Putamen (tissue), 1 donor: ENCODE measurements around the gene HLA-DQB1.

Experiments
- DNase-seq: peaks from one replicate; pipeline ENCODE4 v3.0.0-alpha.2; 2016; ENCODE audit warnings: low spot score

Gene HLA-DQB1

DNA sequence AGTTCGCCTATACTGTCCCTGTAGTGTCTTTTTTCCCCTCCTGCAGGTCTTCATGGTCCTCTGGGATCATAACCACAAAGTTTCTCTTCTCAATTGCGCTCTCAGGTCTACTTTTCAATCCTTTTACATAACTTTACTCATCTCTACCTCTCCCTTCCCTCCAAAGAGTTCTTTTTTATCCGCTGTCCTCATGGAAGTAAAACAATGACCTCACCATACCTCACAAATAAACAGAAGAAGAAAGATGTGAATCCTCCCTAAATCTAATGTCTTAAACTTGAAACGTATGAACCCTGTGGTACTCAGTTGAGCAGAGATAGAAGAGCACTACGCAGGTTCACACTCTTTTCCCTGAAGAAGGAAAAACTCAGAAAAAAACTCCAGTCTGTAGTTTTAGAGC, 41.3 kb downstream of the HLA-DQB1 start:
- no peak for DNase-seq

- DNase-seq = no peak
Measured at GRCh38 chr6:32624565-32624964, 41.9 kb downstream of the HLA-DQB1 start.

DNA sequence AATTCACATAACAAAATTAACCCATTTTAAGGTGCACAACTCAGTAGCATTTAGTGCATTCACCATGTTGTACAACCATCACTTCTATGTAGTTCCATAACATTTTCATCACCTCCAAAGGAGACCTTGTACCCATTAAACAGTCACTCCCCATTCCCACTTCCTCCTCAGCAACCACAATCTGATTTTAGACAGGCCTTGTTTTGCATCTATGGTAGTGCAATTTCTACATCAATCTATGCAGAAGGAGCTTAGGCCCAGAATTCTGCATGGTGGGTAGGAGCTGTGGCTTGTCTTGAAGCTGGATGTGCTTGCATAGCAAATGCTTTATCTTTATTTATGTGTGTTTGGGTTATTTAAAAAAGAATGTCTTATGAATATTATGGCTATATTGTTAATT, 42.8 kb downstream of the HLA-DQB1 start:
- no peak for DNase-seq

DNA sequence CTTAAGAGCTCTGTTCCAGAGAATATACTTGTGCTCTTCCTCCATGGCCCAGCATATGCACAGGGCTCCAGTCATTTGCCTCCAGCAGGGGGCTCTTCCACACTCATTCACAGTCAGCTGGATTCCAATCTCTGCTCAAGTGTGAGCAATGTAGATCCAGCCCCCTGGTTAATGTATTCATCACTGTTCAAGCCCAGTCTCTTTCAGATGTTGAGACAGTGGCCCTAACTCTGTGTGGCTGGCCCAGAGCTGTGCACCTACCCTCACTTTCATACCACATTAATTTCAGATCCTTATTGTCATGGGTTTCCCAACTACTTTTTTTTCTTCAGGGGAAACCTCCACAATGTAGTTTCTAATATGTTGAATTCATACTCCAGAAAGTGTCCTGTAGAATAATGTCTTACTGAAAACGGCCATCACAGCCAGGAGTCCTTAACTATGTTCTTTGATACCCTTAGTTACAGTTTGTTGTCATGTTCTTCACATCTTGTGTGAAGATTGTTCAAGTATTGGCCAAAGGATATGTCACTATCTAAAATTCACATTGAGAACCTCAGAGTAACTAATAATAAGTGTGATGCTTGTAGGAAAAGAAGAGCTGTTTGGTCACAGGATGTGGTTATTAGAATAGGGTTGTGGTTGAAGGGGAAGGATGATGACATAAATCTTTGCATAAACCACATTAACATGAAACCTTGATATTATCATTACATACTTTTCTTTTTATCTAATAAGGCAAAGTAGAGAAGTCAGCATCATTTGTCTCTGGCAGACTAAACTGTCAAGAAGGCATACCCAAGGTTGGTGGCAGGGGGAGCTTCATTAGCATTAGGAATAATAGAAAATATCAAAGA, 43.7 kb downstream of the HLA-DQB1 start:
- no peak for DNase-seq

DNA sequence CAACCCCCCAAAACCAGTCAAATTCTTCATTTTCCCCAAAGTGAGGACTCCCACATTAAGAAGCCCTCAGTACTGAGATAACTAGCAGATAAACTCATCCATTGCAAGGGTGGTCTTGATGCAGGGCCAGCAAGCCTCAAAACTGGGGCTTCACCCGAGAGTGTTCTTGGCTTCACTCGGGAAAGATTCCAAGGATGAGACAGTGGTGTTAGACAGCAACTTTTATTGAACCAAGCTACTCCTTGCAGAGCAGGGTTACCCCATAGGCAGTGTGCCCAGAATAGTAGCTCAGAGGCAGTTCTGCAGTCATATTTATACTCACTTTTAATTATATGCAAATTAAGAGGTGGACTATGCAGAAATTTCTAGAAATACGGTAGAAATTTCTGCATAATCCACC, 45.1 kb downstream of the HLA-DQB1 start:
- no peak for DNase-seq

DNA sequence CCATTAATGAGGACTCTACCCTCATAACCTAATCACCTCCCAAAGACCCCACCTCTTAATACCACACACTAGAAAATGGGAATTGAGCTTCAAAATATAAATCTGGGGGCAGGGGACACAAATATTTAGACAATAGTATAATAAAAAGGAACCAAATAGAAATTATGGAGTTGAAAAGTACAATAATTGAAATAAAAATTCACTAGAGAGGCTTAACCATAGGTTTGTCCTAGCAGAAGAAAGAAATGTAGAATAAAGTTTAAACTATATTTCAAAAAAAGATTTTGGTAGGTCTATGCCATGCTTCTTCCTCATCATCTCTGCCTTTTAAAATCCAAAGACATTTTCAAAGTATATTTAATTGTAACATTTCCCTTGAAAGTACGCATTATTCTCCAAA, 48.7 kb downstream of the HLA-DQB1 start:
- DNase-seq = no peak

- DNase-seq = no peak
Measured at GRCh38 chr6:32615885-32616532, 50.4 kb downstream of the HLA-DQB1 start.

DNA sequence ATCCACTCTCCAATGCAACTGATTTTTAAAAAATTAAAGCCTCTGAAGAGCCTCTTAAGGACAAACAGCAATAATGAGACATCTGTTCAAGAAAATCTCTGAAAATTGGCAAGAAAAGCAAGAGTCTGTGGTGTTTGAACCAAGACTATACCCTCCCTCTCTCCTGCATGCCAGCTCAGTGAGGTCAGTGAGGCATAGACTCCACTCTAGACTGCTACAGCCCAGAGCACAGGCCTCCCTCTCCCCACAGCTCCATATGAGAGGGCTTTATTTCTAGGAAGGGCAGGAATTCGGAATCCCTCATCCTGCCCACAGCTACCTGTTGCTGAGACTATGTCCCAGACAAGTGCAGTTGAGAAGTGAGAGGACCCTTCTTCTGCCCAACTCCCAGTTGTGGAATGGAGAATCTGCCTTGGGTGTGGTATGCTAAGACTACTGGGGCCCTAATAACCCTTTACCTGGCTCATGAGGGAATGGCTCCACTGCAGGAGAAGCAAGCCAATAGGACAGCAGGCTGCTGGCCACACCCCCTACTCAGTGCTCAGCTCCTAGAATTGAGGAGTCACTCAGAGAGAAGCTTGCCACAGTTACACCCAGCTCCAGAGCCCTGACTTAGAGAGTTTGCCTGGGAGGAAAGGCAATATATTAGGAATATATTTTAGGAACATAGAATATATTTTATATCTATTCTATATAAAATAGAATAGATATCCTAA, 51.9 kb downstream of the HLA-DQB1 start:
- DNase-seq = no peak

- no peak for DNase-seq
Measured at GRCh38 chr6:32613475-32613874, 53.0 kb downstream of the HLA-DQB1 start.

DNA sequence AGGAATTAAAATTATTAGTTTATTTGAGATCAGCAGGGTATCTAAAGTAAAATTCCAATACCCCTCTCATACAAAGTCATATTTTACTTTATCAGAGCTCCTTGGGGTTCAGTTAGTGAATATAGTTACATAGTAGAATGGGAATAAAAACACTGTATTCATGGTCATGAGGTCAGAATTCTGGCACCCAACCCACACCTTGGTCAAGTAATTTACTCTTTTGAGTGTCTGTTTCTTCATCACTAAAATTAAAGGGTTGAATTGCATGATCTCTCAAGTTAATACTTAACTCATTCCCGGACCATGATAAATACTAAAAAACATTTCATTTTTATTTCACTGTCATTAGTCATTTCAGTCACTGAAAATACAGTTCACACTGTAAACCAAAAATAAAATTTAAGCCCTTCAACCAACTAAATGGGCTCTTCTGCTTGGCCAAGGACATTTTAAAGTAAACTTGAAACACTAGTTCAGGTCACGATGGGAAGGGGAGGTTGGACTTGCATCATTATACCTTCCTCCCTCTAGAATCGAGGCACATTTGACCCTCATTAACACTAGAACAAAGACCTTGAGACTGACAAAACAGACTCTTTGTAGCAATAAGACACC, 55.7 kb downstream of the HLA-DQB1 start:
- DNase-seq = no peak

DNA sequence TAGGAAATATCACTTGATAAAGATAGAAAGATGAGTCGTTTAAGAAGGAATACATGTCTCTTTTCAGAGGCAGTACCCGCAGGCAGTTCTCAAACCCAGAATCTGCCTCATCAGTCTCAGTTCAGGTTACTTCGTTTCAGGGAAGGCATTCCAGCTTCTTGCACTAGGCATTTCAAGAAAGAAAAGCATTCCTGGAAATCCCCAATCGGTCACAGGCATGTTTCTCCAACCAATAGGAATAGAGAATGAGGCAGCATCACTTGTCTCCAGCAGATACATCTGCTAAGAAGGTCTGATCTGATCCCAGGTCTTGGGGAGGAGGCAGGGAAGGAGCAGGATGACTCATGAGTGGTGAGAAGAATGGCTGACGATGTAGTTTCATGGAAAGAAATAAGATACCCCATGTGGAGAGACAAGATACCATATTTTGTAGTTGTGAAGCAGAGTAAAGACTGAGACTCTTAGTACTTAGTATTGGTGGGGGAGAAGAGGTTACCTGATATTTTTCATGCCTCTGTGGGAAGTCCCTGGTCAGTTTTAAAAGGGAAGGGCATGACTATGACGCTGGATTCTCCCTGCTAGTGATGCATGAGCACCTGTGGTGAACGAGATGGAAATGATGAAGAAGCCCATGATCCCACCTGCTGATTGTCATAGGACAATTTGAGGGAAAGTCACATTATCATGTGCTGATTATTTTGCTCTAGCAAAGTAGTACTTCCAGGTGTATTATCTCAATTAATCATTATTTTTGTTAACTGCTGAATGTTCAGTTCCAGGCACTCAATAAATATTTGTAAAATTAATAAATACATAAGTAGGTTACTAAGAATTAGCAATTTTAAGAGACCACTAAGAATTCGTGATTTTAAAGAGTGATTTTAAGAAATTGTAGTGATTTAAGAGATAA, 56.5 kb downstream of the HLA-DQB1 start:
- peak; percentile 80 for DNase-seq
